ENCODE measurements around the gene SPIRE1.
"Not testable (repeated sequence)": the region's sequence is repeated elsewhere in the genome, so short reads cannot be mapped to it uniquely, and the experiment has no call there.

SPIRE1 gene

GRCh38 chr18:12554796-12555388, 103.0 kb downstream of the SPIRE1 start:
- no peak for DNase-seq (ENCODE audit: low read depth, low spot score)

- DNase-seq (ENCODE audit: low read depth, low spot score) = no peak
These were observed 105.0 kb downstream of the SPIRE1 start for GRCh38 chr18:12552879-12553242.

GRCh38 chr18:12551943-12552878, 105.7 kb downstream of the SPIRE1 start:
- peak; percentile 96 for DNase-seq (ENCODE audit: low read depth, low spot score)

GRCh38 chr18:12551466-12551865, 106.4 kb downstream of the SPIRE1 start:
- not testable (repeated sequence) for DNase-seq (ENCODE audit: low read depth, low spot score)

- no peak for DNase-seq (ENCODE audit: low read depth, low spot score)
These were observed 114.2 kb downstream of the SPIRE1 start for GRCh38 chr18:12543697-12544096.

- no peak for DNase-seq (ENCODE audit: low read depth, low spot score)
These were observed 117.2 kb downstream of the SPIRE1 start for GRCh38 chr18:12540751-12541150.

- not testable (repeated sequence) for DNase-seq (ENCODE audit: low read depth, low spot score)
These were observed 118.7 kb downstream of the SPIRE1 start for GRCh38 chr18:12539158-12539557.

GRCh38 chr18:12534820-12535219, 123.1 kb downstream of the SPIRE1 start:
- no peak for DNase-seq (ENCODE audit: low read depth, low spot score)

GRCh38 chr18:12532661-12533060, 125.2 kb downstream of the SPIRE1 start:
- DNase-seq (ENCODE audit: low read depth, low spot score) = no peak

GRCh38 chr18:12531749-12532148, 126.2 kb downstream of the SPIRE1 start:
- no peak for DNase-seq (ENCODE audit: low read depth, low spot score)

GRCh38 chr18:12520442-12520992, 137.4 kb downstream of the SPIRE1 start:
- DNase-seq (ENCODE audit: low read depth, low spot score) = no peak

GRCh38 chr18:12518832-12519531, 138.9 kb downstream of the SPIRE1 start:
- DNase-seq (ENCODE audit: low read depth, low spot score) = no peak

- no peak for DNase-seq (ENCODE audit: low read depth, low spot score)
These were observed 139.6 kb downstream of the SPIRE1 start for GRCh38 chr18:12518326-12518725.

GRCh38 chr18:12517142-12517825, 140.6 kb downstream of the SPIRE1 start:
- no peak for DNase-seq (ENCODE audit: low read depth, low spot score)

GRCh38 chr18:12516049-12516630, 141.8 kb downstream of the SPIRE1 start:
- peak; percentile 6 for DNase-seq (ENCODE audit: low read depth, low spot score)

- no peak for DNase-seq (ENCODE audit: low read depth, low spot score)
These were observed 142.4 kb downstream of the SPIRE1 start for GRCh38 chr18:12515550-12515949.

- DNase-seq (ENCODE audit: low read depth, low spot score) = no peak
These were observed 150.9 kb downstream of the SPIRE1 start for GRCh38 chr18:12507007-12507406.

GRCh38 chr18:12500986-12501385, 156.9 kb downstream of the SPIRE1 start:
- no peak for DNase-seq (ENCODE audit: low read depth, low spot score)

GRCh38 chr18:12497839-12498238, 160.1 kb downstream of the SPIRE1 start:
- DNase-seq (ENCODE audit: low read depth, low spot score) = no peak

- DNase-seq (ENCODE audit: low read depth, low spot score) = no peak
These were observed 160.6 kb downstream of the SPIRE1 start for GRCh38 chr18:12497296-12497695.

- DNase-seq (ENCODE audit: low read depth, low spot score) = no peak
These were observed 165.0 kb downstream of the SPIRE1 start for GRCh38 chr18:12492907-12493306.
